HG02642 (cell line): Measurements from ENCODE around the gene ARG1.
A peak's percentile ranks its signal among the peaks of the same experiment; 100 is the strongest.

Experiments used
- ATAC-seq: cut with Tn5 transposase; IDR thresholded peaks from one replicate; pipeline ENCODE4 v1.9.1; 2021; ENCODE audit warnings: mild to moderate bottlenecking; ENCODE audit not compliant: unreplicated experiment, poor library complexity

ARG1 gene

DNA sequence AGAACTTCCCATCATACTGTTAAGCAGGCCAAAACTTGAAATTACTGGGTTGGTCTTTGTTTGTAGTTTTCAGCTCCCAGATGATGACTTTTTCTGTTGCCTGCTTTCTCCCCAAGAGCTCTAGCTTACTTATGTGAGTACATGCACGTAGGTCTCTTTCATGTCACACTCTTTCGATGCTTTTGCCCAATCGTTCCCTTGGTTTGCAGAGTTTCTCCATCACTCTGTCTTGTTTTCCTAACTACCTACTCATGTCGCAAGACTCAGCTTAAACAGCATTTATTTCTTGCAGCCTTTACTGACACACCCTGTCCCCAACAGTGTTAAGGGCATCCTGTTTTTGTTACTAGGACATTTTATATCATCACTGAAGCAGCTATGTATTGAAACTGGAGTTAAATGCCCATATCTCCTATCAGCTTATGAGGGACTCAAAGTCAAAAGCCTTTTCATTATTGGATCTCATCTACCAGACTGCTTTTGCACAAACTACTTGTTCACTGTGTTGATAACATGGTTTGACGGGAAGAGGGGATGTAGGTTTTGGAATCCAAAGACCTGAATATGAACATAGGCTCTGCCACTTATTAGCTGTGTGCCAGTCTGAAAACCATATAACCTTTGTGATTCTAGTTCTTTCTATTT is 2.9 kb downstream of the ARG1 start:
- ATAC-seq: no peak

DNA sequence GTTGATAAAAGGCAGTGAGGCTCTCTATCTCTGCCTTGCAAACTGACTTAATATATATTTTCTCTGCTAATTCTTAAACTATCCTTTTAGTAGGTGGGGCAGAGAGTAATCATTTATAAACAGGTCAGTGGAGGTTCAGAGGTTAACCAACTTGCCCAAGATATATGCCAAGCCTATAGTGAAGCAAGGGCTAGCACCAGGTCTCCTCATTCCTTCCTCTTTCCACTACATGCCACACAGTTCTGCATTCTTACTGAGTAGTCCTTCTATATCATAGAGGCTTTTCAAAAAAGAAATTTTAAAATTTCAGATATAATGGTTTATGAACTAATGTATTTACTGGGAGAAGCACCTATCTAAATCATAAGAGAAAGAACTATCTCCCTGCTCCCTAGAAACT is 8.5 kb downstream of the ARG1 start:
- no peak for ATAC-seq

DNA sequence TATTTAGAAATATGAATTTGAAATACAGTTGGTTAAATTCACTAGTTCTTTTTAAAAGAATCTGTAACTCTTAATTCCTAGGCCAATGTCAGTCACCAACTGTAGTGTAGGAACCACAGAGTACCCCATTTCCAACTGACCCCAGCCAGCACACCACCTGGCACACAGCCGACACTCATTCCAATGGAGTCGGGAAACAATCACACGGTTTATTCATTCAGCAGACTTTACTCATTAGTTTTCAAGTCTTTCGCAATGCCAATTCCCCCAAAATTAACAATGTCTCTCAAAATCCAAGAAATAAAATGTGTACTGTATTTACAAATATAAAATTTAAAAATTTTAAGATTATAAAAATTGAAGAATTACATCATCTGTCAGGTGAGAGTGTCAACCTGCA is 13.5 kb downstream of the ARG1 start:
- ATAC-seq: no peak

DNA sequence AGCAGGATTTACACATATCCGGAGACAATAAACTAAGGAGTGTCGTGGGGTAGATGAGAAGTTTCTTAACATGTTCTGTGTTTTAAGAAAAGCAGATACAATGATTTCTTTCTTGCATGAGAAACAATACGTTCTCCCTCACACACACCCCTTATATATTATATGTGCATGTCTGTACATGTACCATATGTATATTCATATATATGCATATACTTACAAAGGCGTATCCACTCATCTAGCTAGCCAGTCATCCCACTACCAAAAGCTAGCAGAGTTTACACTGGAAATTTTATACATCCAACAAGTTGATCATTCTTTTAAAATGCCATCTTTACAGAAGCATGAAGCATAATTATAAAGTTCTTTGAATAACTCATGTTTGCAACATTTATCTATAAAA is 14.9 kb downstream of the ARG1 start:
- ATAC-seq: no peak

DNA sequence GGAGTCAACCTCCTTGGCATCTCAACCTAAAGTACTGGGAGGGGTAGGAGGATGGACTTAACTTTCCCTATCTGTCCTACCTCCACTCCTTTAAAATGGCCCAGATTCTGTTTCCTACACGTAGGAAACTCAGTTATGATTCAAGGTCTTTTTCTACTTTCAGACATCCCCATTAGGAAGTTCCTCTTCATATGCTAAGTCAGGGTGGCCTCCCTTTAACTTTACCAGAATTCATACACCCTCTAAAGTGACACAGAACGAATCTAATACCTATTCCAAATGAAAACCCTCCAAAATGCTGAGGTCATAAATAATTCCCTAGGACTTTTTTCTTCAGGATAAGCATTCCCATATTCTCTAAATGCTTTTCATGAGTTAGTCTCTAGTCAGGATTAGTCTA is 15.6 kb downstream of the ARG1 start:
- no peak for ATAC-seq

DNA sequence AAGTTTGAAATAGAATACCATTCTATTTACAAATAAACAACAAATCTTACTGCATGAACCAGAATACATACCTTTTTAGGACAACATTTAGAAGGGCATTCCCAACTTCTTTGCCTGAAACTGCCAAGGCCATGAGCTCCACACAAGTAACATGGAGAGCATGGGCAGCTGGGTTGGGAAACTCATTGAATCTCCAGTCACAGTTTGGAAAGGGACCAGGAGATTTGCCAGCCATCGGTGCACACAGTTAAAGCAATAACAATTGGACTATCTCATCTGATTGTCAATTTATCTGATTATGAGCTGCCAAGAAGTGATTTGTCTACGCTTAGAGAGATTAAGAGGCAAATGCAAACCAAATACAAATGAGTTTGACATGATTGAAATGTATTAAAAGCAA is 19.9 kb downstream of the ARG1 start:
- ATAC-seq: no peak

DNA sequence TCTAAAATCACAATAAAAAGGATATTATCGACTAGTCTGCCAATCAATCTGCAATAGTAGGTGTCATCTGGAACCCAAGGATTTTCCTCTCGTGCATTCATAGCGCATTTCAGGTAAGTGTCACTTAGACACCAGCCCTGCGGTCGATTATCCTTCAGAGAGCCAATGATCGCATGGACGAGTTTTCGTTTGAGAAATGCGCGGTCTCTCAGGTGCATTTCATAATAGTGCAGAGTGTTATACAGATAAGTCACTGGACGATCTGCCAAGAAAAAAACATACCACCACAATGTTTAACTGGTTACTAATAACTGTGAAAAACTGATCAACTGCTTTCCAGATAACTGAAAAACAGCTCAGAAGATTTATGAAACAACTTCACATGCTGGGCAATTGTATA is 21.0 kb downstream of the ARG1 start:
- no peak for ATAC-seq

DNA sequence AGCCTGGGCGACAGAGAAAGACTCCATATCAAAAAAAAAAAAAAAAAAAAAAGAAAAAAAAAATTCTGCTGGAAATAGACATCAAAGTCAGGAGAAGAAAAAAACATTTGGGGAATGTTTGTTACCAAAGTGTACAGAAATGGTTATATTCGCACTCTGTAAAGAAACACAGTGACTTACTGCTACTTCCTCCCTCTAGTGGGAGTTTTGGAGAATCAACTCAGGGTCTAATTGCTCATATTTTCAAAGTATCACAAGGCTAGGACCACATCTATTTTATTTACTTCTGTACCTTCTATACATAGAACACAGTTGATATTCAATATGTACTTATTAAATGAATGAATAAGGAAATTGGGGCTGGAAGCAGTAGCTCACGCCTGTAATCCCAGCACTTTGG is 24.4 kb downstream of the ARG1 start:
- no peak for ATAC-seq

DNA sequence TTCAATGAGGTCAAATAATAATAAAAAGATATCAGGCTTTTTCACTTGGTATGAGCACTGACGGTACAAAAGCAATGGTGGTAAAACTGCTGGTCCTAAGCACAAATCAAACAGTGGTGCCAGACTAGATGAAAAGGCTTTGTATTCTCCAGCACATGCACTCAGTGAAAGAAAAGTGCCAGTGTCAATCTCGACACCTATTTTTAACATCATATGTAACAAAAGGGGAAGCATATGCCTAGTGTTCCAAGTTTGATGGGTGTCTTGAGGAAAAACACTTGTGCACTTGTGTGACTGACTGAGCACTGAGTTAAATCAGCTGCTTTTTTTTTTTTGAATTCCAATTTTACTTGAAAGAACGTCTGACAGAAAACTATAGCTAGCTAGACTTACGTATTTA is 27.7 kb downstream of the ARG1 start:
- no peak for ATAC-seq

DNA sequence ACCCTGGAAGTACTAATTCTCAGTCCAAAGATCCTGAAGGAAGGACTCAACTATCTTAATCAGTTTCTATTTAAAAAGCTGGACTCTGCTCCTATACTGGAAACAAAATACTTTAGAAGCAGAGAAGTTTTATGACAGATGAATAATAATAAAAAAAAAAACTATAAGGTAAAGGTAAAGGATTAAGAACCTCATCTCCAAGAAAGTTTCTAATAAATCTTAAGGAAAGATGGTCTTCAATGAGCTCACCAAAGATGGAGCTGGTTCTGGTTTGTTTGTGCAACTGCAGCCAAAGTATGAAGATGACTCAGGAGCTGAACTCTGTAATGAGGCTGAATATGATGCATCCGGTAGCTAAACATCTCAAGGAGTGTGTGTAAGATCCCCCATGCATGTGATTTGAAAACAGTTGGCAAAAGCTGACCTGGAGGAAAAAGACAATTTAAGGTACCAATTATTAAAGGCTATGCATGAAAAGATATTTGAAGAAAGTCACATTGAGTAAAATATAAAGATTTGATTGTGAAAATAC is 29.8 kb downstream of the ARG1 start:
- no peak for ATAC-seq

DNA sequence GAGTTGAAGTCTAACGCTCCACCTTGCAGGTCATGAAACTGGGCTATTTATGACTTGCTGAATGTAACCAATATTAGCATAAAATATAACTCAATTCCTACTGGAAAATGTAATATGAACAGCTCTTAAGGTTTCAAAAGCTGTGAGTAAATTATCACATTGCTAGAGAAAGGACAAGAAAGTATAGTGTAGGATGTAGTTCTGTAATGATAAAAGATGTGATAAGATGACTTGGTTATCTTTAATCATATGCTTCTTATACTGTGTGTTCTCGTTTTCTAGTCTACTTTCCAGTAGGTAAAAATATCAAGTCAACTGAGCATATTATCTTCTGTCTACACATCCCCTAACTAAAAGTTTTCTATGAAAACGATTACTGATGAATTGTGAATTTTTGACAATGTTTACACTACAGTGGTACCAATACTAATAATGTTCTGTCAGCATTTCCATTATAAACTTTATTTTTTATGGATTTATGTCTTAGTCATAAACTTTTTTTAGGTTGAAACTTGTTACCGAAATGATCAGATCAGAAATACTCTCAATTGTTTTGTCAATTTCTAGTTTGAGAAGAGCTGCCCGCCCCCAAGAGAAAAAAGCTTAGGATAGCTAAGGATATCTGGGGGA is 40.4 kb downstream of the ARG1 start:
- ATAC-seq: no peak

DNA sequence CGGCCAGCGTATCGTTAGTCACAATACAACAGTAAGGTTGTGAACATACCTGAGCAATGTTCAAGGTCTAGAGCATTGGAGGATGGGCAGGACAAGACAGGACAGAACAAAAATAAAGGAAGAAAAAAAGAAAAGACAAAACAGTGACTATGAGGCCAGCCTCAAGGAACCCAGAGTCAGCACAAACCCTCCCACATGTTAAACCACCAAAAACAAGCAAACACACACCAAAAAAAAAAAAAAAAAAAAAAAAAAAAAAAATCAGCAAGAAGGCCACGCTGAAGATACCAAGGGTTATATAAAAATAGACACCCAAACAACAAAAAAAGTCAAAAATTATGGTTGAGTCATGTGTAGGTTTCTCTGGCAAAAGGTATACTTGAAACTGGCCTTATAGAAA is 42.2 kb downstream of the ARG1 start:
- ATAC-seq: no peak

DNA sequence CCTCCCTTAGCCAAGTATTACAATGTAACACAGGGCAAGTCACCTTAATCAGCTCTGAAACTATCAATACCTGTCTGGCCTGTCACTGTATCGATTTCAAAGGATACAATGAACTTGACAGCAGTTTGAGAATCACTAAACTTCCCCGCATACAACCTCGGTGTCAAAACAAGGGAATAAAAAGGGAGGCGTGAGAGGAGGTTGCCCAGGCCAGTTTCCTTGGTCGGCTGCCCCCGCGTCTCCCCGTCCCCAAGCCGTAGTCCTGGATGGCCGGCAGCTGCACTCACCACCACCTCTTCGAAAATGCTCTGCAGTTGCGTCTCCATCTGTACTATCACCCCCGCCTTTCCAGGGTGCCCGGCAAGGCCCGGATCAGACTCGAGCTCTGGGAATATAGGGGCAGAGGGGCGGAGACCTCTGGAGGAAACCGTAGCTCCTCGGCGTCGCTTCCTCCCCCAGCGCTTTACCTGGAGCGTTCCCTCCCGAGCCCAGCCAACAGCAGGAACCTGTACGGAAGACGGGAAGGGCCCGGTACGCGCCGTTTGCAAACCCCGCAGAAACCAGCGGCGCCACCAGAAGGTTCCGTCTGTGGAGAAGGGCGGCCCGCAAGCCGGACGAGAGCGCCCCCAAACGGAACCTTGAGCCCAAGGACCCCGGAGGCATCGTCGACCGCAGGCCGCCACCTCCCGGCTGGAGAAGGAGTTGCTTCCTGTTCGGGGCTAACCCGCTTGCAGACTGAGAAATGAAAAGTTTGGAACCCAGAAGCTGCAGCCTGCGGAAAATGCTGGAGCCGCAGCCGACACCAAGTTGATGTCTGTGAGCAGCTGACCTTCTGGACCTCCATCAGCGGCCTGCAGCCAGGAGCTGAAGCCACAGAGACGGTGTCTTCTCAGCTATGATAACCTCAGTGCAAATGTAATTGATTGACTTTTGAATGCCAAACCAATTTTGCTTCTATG is 55.0 kb downstream of the ARG1 start, which contains the start of gene MED23:
TSS of gene MED23 (minus strand) at position 519 of the 959 bp plus-strand sequence. CDS start at position 326, 193 bp downstream.
- ATAC-seq: peak; percentile 97

DNA sequence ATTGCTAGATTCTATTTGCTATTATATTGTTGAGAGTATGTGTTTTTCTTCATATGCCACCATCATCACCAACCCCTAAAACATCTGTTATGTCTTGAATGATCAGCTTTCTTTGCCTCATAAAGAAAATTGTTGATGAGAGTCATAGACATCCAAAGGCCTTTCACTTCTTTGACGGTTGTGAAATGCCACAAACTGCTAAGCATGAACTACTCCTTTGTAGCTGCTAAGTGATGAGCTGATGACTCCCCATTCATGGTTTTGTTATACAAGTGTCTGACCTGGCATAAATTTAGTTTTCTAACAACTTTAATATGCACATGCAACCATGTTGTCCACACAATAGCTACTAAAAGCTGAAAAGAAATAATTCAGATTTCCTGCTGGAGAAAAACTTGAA is 55.7 kb downstream of the ARG1 start:
- no peak for ATAC-seq

DNA sequence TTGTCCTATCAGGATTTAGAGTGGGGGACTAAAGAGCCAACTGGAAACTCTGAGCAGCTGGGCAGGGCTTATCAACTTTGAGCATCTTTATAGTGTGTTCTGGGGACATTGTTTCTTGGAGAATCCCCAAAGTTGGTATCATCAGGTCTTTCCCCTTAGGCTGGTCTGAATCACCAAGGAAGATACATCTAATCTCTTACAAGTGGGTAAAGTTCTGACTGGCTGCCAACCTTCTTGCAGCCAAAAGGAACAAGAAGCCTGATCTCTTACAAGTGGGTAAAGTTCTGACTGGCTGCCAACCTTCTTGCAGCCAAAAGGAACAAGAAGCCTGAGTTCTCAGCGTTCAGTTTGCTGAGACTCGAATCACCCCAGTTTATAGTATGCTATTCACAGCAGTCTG is 56.6 kb downstream of the ARG1 start:
- no peak for ATAC-seq

DNA sequence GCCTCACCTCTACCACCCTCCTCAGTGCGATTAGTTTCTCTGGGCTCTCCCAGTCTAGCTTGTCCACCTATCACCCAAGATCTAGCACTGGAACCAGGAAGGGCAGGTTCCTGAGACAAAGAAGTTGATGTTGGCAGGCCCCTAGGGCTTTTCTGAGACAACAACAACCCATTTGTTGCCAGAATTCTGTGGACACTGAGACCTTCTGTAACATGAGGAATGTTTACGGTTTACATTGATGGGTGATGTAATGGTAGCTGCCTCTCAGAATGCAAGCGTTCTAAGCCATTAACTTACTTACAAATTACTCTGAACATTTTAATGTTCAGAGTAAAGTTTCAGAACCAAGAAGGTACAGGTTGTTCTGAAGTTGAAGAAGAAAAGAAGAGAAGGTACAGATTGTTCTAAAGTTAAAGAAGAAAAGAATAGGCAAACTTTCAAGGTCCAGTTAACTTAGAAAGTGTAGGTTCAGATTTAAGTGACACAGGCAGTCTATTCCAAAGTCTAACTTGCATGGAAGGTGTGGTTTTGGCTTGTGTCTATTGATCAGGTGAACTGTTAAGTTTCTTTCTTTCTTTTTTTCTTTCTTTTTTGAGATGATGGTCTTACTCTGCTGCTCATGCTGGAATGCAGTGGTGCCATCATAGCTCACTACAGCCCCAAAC is 58.7 kb downstream of the ARG1 start:
- ATAC-seq: no peak
